T-helper 2 cell (primary cell): ENCODE results near the gene C1R.
"Not testable (repeated sequence)": the region's sequence is repeated elsewhere in the genome, so short reads cannot be mapped to it uniquely, and the experiment has no call there.

Experiments
- DNase-seq, 5 experiments: peaks; one replicate each; pipeline versions ENCODE4 v3.0.0 to v3.0.0-alpha.2; 2012 to 2022

Gene C1R

DNA sequence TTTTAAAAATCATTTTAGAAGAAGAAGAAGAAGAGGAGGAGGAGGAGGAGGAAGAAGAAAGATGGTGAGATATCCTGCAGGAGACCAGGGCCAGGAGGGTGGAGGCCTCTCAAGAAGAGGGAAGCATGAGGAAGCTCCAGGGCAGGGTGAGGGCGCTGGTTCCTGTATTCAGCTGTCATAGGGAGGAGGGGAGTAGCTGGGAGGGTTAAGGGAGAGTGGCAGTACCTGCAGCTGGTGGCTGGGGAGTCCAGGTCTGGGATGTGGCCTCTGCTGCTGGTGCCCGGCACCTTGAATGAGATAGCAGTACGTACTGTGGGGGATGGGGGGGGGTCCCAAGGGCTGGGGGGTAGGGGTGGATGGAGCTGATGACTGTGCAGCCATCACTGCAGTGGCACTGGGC is 26.6 kb upstream of the C1R start:
- DNase-seq, result no peak

DNA sequence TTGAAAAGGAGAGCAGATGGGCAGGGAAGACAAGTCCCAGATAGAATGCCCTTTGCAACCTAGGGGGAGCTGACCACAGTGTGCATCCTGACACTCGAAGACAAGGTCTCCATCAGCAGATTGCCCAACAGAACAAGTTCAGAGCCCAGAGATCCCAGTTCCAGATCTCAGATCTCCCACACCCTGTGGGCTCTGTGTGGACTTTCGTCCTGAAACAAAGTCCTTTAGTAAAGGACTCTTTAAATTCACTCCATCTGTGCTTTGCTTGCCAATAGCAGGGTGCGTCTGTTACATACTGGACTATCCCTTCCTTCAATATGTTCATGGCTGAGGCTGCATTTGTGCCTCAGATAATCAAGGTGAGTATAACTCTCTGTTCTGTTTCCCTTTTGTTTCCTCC is 25.4 kb upstream of the C1R start:
- no peak for DNase-seq

DNA sequence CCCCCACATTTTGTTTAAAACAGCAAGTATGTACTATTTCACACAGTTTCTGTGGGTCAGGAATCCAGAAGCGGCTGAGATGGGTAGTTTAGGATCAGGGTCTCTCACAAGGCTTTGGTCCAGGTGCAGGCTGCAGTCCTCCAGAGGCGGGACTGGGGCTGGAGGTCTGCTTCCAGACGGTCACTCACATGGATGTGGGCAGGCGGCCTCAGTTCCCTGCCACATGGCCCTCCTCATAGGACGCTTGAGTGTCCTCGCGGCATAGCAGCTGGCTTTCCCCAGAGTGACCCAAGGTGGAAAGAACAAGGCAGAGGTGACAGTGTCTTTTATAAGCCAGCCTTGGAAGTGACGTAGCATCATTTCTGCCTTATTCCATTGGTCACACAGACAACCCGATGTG is 24.7 kb upstream of the C1R start:
- DNase-seq, result no peak

DNA sequence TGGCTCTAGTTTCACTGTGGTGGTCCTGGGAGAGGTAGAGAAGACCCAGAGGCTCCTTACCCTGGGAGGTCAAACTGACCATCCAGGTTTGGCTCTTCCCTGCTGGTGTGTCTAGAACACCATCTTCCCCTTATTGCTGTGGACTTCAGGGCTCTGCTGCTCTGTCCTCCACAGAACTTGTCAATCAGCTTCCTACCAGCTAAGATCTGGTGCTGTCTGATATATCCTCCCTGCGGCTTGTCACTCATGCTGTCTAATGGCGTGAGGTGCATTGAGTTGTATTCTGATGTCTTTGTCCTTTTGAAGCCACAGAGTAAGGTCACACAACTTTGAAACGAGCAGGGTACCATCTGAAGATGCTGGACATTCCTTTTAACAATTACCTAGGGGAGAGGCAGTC is 24.0 kb upstream of the C1R start:
- no peak for DNase-seq

DNA sequence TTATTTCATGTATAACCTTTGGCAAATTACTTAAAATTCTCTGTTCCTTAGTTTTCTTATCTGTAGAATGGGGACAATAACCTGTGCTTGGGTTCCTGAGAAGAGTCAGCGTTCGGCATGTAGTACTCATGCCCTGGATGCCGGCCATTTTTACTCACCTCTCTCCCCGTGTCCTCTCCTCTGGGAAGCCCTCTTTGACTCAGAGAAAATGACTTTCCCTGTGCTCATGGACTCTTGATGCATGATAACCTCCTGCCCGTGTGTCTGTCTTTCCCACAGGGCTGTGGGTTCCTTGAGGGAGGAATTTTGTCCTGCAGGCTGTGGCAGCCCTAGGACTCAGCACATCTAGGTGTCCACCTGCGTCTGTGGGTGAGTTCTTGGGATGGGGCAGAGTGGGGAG is 22.6 kb upstream of the C1R start:
- no peak for DNase-seq

DNA sequence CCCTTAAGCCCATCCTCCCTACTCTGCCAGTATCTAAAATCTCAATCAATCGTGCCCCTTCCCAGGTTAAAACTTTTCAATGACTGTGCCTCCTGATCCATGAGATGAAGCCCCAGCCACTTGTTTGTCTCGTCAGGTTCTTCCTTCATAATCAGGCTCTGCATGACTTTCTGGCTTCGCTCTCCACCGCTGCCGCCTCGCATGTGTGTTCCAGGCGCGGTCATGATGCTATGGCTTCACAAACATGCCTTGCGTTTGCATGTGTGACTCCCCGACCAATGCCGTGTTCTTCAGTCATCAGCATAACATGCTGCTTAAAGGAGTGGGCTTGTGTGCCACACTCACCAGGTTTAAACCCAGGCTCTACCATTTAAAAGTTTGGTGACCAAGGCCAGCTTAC is 21.8 kb upstream of the C1R start:
- DNase-seq, result no peak

DNA sequence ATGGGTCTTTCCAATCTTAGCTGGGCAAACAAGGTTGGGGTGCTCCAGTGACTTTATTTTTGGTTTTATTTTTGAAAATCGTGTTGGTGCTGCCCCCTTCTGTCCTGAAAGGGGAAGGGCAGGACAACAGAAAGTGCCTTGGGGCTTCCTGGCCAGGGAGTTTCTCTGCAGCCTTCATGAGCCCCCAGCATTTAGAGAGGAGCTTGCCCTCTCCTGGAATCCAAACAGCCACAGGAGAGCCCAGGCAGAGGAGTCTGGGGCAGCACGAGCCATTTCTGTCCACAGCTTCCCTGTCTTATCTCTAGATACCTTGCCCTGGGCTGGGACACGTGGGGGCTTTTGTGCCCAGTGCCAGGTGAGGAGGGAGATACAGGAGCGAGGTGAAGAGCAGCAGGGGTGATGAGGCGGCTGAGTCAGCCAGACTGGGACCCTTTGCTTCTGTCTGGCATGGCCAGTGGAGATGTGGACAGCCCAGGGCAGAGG is 21.2 kb upstream of the C1R start:
- peak in 2 of 5 experiments; percentile 36 to 58 for DNase-seq

DNA sequence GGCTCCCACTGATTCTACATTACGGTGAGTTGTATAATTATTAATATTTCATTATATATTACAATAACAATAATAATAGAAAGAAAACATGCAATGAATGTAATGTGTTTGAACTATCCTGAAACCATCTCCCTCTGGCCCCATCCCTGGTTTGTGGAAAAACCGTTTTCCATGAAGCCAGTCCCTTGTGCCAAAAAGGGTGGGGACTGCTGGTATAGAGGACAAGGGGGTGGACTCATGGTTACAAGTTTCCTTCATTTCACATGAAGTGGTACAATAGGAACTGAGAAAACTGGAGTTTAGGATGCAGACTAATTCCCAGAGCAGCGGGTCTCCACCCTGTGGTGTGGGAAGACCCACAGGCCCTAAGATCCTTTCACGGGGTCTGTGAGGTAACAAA is 19.8 kb upstream of the C1R start:
- DNase-seq, result no peak

DNA sequence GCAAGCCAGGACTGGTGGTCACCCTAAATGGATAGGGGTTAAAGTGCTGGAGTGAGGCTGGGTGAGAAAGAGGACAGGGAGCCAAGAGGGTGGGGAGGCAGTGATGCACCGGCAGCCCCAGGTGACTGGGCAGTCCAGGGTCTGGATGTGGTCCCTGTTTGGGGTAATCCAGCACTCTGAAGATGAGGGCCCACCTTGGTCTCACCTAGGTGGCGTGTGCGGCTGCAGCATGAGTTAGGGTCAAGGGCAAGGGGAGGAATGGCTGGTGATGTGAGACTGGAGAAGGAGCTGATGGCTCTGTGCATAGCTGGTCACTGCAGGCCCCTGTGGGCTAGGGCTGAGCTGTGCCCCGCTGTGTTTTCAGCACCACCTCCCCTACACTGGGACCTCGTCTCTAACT is 18.4 kb upstream of the C1R start:
- no peak for DNase-seq

DNA sequence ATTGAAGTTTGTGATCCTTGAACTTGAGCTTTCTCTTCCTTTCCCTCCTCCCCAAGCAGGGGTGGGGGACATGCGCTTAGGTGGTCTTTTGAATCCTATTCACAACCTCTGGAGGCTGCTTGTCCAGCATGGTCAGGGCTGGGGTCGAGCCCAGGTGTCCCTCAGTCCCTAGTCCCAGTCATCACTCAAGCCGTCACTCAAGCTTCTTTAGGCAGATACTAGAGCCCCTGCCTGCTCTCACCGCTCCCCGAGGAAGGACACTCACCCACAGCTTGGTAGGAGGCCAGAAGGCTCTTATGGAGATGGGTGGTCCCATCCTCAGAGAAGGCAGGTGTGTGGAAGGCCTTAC is 17.3 kb upstream of the C1R start:
- no peak for DNase-seq

DNA sequence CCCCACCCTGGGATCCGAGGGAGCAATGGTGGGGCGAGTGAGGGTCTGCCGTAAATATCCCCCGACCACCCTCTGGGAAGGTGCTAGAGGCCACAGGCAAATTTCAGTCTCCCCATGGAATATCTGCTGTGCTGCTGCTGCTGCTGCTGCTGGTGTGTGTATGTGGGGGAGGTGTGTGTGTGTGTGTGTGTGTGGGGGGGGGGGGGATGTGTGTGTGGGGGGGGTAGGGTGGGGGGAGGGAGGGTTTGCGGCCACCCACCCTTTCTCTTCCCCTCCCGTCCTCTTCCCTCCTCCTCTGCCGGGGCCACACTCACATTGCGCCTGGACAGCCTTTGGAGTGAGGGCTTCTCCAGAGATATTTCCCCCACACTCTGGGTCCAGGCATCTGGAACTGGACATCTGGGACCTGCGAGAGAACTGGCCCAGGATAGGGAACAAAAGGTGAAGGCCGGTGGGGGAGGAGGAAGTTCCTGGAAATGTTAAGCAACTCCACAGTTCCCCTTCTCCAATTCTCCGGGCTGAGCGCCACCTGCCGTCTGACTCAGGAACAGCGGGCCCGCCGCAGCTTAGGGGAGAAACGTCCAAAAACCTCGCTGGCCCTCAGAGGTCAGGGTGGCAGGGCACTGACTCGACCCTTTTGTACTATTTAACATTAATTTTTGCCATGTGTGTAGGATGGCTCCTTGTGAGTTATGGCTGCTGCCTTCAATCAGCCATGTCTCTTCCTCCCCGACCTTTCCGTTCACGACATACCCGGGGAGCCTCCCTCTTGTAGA is 16.7 kb upstream of the C1R start, which contains the start of gene C1RL:
C1RL (minus strand) TSS at position 419 of the 776 bp plus-strand sequence; CDS start at position 385, 34 bp downstream.
- peak; percentile 53 to 76 (median 67) for DNase-seq

DNA sequence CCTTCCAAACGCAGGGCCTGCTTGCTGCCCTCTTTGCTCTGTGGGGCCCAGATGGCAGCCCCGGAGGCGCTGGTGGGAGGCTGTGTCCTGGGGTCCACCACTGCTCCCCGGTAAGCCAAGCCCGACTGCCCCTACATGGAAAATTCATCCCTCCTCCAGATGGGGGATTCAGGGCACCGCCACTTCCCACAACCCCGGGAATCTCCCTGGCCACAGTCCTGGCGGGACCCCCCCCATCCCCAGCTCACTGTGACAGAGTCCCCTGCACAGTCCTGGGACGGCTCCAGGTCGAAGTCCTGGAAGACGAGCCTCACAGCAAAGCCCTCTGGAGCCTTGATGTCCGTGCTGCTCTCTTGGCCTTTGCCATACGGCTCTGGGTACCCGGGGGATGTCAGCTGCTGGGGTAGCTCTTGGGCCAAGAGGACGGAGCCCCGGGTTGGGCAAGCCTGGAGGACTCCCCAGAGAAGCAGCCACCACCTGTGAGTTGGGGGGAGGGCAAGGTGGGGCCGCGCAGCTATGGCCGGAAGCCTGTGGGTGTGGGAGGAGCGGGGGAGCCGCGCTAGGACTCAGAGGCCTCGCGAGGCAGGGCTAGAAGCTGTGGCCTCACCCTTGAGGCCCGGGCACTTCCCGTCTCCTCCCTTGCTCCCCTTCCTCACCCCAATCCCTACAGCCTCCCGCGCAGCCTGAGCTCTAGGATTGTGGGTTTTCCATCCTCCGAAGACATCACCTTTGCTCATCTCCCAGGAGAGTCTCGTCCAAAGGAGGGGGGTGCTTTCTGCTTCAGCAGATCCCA is 16.0 kb upstream of the C1R start:
- peak; percentile 38 to 93 (median 56) for DNase-seq

DNA sequence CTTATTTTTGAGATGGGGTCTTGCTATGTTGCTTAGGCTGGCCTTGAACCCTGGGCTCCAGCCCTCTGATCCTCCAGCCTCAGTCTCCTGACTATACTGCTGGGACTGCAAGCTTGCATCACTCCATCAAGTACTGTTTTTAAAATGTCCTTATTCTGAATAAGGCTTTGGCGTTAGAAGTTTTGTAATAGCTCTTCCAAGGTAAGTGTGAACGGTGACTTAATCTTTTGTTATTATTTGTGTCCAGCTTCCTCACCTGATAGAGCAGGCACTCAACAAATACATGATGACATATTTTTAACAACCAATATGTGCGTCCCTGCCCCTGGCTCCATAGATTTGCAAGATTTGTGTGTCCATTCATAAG is 15.4 kb upstream of the C1R start:
- DNase-seq, result peak in 1 of 5 experiments; percentile 41

DNA sequence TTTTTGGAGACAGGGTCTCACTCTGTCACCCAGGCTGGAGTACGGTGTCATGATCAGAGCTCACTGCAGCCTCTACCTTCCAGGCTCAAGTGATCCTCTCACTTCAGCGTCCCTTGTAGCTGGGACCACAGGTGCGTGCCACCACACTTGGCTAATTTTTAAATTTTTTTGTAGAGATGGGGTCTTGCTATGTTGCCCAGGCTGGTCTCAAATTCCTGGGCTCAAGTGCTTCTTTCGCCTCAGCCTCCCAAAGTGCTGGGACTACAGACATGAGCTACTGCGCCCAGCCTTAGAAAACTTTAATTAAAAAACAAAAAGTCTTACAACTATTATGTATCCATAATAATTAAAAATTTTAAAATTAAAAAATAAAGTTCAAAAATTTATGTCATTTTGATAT is 14.9 kb upstream of the C1R start:
- DNase-seq, result not testable (repeated sequence)

DNA sequence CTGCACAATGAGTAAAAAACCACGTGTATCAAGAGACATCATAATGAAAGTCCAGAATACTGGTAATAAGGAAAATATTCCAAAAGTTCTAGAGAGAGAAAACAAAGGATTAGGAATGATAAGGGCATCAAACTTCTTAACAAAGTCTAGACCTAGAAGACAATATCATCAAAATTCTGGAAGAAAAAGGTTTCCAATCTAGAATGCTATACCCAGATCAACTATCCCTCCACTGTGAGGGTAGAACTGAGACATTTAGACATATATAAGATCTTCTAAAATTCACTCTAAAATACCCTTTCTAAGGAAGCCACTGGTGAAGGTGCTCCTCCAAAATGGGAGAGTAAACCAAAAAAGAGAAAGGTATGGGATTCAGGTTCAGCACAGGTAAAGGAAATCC is 13.8 kb upstream of the C1R start:
- no peak for DNase-seq

DNA sequence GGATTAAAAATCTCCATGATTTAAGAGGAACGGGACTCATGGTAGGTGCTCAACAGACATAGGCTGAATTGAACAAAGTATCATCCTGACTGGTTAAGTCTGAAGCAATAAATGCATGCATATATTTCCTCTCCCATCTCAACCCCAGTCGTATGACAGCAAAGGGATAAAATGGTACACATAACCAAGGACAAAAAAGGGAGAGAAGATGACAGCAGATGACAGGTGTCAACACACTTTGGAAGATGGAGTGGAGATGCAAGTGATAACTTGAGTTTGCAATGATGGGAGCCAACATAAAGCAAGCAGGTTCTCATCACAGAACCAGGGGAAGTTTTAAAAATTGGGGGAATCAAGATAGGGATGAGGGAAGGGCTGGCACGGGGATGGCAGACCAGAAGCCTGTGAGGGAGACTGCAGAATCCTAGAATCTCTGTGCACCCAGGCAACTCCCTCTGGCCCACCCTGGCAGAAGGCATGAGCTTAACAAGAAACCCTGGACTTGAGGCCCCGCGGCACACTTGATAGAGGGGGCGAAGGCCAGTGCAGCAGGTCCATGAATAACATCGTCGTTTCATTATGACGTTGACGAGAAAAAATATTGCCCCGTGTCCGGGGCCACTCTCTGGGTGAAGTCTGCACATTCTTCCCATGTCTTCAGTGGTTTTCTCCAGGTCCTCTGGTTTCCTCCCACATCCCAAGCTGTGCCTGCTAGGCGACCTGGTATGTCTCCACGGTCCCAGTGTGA is 11.8 kb upstream of the C1R start:
- DNase-seq, result no peak

DNA sequence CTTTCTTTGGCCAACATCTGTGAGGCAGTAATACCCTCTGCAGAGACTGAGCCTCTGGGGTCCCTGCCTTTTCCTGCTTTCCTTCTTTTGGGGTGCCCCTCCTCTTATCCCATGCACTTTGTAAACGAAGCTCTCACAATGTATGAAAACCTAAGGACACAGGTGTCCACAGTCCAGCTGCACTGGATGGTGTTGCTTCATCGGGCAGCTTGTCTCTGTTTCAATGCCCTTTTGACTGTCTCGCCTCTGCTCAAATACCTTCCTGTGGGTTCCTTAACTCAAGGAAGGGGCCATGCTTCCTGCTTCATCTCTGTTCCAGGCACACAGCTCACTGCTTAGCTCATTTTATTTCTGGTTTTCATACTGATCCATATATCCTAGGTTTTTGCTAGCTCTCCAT is 10.3 kb upstream of the C1R start:
- DNase-seq, result no peak

DNA sequence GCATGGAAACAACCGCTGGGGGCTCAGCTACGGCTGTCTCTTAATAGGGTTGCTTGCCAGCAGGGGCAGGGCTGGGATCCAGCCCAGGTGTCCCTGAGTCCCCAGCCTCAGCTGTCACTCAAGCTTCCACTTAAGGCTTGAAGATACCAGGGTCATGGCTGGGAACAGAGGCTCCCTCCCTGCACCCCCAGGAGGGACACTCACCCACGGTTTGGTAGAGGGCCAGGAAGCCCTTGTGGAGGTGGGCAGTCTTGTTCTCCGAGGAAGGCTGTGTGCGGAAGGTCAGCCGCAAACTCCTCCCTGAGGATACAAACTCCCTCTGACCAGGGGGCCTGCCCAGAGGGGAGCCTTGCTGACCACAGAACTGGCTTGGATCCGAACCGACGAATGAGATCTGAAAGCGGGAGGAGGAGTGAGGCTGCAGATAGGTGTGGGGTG is 9.5 kb upstream of the C1R start:
- no peak for DNase-seq

DNA sequence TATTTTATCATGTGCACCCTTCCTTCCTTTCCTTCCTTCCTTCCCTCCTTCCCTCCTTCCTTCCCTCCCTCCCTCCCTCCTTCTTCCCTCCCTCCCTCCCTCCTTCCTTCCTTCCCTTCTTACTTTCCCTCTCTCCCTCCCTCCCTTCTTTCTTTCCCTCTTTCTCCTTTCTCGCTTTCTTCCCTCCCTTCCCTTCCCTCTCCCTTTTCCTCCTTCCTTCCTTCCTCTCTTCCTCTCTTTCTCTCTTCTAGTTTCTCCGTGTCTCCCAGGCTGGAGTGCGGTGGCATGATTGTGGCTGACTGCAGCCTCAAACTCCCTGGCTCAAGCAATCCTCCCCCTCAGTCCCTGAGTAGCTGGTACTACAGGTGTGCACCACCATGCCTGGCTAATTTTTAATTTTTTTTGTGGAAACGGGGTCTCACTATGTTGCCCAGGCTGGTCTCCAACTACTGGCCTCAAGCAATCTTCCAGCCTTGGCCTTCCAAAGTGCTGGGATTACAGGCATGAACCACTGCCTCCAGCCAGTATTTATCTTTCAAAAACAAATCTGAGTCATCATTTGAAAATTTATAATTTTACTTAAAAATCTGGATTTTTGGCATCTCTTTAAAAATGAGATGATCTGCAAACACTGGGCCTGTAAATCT is 8.9 kb upstream of the C1R start:
- no peak for DNase-seq

DNA sequence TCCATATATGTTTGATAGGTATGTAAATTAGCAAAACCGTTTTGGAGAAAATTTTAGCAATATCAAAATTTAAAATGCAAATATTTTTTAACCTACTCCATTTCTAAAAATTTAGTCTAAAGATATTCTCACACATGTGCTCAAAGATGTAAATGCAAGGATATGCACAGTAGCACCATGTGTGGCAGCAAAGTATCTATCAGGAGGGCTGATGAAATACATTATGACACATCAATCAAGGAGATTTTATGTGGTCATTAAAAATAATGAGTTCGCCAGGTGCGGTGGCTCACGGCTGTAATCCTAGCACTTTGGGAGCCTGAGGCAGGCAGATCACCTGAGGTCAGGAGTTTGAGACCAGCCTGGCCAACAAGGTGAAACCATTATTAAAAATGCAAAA is 8.0 kb upstream of the C1R start:
- no peak for DNase-seq

DNA sequence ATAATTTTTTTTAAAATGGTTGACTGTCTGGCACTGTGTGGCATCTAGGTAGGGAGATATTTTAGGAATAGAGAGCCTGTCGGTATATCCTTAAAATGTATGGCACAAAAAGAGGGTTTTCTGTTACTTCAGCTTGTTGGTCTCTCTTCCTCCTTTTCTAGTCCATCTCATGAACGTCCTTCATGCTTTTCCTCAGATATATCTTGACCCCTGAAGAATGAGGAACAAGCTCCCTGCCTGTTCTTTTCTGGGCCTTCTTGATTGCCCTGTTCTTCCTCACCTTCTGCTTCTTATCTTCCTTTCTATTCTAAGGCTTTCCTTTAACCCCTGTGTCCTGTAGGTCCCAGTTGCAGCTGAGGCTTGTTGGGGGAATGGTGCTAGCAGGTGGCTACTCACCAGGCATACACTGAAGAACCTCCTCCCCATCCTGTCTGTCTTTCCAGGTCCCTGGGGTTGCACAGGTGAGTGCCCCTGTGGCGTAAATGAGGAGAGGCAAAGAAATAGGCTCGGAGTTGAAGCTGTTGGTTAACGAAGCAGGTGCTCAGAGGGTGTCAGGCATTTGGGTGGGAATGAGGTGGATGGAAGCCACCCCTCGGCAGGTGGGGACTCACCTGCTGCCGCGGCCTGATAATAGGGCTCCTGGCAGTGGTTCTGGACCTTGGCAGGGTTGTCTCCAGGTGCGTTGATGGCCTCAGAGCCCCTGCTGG is 7.2 kb upstream of the C1R start:
- no peak for DNase-seq

DNA sequence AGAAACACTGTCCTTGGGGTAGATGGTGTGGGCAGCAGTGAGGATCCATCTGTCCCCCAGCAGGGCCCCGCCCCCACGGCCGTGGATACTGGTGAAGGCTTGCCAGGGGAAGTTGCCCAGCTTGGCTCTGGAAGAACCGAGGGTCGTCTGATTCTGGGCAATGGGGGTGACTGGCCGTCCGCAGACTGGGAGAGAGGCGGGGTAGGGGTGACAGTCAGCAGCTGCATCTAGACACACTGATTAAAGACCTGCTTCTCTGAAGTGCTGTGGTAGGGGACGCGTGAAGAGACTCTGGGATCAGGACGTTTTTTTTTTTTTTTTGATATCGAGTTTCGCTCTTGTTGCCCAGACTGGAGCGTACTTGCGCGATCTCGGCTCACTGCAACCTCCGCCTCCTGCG is 4.7 kb upstream of the C1R start:
- DNase-seq, result no peak
